Activated CD8-positive, alpha-beta memory T cell treated with anti-CD3 and anti-CD28 coated beads, Interleukin-2, amount 10 ng/mL, durations not matched to agents 7 days and 5 days (primary cell): ENCODE data around the gene ZNF93. TPM values are rescaled to one million over a fixed set of nuclear protein-coding genes. Genes with fewer than 3 reads are reported as not detected.
"Not testable (repeated sequence)": the region's sequence is repeated elsewhere in the genome, so short reads cannot be mapped to it uniquely, and the experiment has no call there.

ENCODE experiments used
- ATAC-seq: fragments of 150-1000 bp; cut with Tn5 transposase; one replicate; pipeline ENCODE4 v1.10.0; 2021; ENCODE audit warnings: moderate library complexity
- CTCF ChIA-PET: fragments of 350-600 bp; sonication (Branson Sonifier 250); formaldehyde crosslinking; loops from one replicate; lab custom pipeline; 2021; ENCODE audit warnings: antibody characterized with exemption; lab: Charles Lee
- DNase-seq: peaks from one replicate; pipeline ENCODE4 v3.0.0-alpha.2; 2020
- H3K27ac Mint-ChIP-seq: one replicate; pipeline ENCODE4 v1.8.0; 2021; ENCODE audit warnings: mild to moderate bottlenecking, mixed read lengths
- H3K27me3 Mint-ChIP-seq: one replicate; pipeline ENCODE4 v1.8.0; 2021; ENCODE audit warnings: mixed read lengths
- H3K36me3 Mint-ChIP-seq: one replicate; pipeline ENCODE4 v1.8.0; 2021; ENCODE audit warnings: mild to moderate bottlenecking, mixed read lengths
- H3K4me1 Mint-ChIP-seq: one replicate; pipeline ENCODE4 v1.8.0; 2021; ENCODE audit warnings: mixed read lengths
- H3K4me3 Mint-ChIP-seq: one replicate; pipeline ENCODE4 v1.8.0; 2021; ENCODE audit warnings: mild to moderate bottlenecking, moderate library complexity, mixed read lengths
- H3K9me3 Mint-ChIP-seq: one replicate; pipeline ENCODE4 v1.8.0; 2022; ENCODE audit warnings: low read depth, mixed read lengths
- total RNA-seq, 2 experiments: library from RNA; stranded (reverse); gene quantifications; one replicate each; pipeline ENCODE4 v1.2.3, GENCODE V29; 2021

Gene ZNF93
- total RNA-seq, 2 experiments from 2014 or later = 10.8 to 18.6 TPM

GRCh38 chr19:19892055-19892941 lies 8.4 kb upstream of the ZNF93 start:
- H3K4me1 Mint-ChIP-seq, ATAC-seq, CTCF ChIA-PET, H3K4me3 Mint-ChIP-seq, H3K27ac Mint-ChIP-seq, H3K27me3 Mint-ChIP-seq, DNase-seq: not testable (repeated sequence)
- H3K9me3 Mint-ChIP-seq = peaks cover 30% of the 10 kb centered on the region
- peaks cover 69% of the 10 kb centered on the region for H3K36me3 Mint-ChIP-seq

GRCh38 chr19:19900139-19900728 lies 512 bp upstream of the ZNF93 start:
- DNase-seq = peak; percentile 53
- CTCF ChIA-PET = interaction anchor here (0.8 to 2.5 kb wide), 3 partner anchors 12 to 79 kb away, joined by 3 to 16 read pairs (median 4); partner anchors contain the start of genes ZNF253 and ZNF506
- peaks cover 77% of the 10 kb centered on the region for H3K36me3 Mint-ChIP-seq

GRCh38 chr19:19907551-19907950 lies 6.8 kb downstream of the ZNF93 start:
- CTCF ChIA-PET, H3K4me3 Mint-ChIP-seq, DNase-seq, H3K27ac Mint-ChIP-seq, ATAC-seq, H3K27me3 Mint-ChIP-seq: not testable (repeated sequence)
- Mint-ChIP-seq H3K36me3 (peaks cover 85% of the 10 kb centered on the region), H3K9me3 (peaks cover 53% of the 10 kb centered on the region), H3K4me1 (peaks cover 20% of the 10 kb centered on the region)

More at GRCh38 chr19:19900139-19900728, 512 bp upstream of the ZNF93 start:
- peaks cover 24% of the 10 kb centered on the region for H3K4me1 Mint-ChIP-seq
- peak overlapping the region; percentile 88 for H3K4me3 Mint-ChIP-seq
- no peaks in the 10 kb centered on the region for H3K27me3 Mint-ChIP-seq
- H3K27ac Mint-ChIP-seq = peak overlapping the region; percentile 97
- ATAC-seq = peak; percentile 2
- peaks cover 43% of the 10 kb centered on the region for H3K9me3 Mint-ChIP-seq

GRCh38 chr19:19909654-19910053 lies 8.9 kb downstream of the ZNF93 start:
- DNase-seq = no peak
- H3K4me3 Mint-ChIP-seq = no peak overlapping the region
- H3K27me3 Mint-ChIP-seq = no peaks in the 10 kb centered on the region
- peaks cover 85% of the 10 kb centered on the region for H3K36me3 Mint-ChIP-seq
- H3K4me1 Mint-ChIP-seq = peaks cover 12% of the 10 kb centered on the region
- H3K27ac Mint-ChIP-seq = no peak overlapping the region
- CTCF ChIA-PET = no interaction called here
- ATAC-seq = no peak
- peaks cover 49% of the 10 kb centered on the region for H3K9me3 Mint-ChIP-seq

GRCh38 chr19:19911150-19911549 lies 10.4 kb downstream of the ZNF93 start:
- H3K9me3 Mint-ChIP-seq = peaks cover 38% of the 10 kb centered on the region

GRCh38 chr19:19914596-19914995 lies 13.8 kb downstream of the ZNF93 start:
- H3K27ac Mint-ChIP-seq = no peak overlapping the region
- H3K27me3 Mint-ChIP-seq = no peaks in the 10 kb centered on the region
- no peak overlapping the region for H3K4me3 Mint-ChIP-seq
- no peak for DNase-seq
- CTCF ChIA-PET = no interaction called here
- ATAC-seq = no peak
- H3K9me3 Mint-ChIP-seq = peaks cover 29% of the 10 kb centered on the region
- H3K36me3 Mint-ChIP-seq = peaks cover 84% of the 10 kb centered on the region
- H3K4me1 Mint-ChIP-seq = no peaks in the 10 kb centered on the region

More at GRCh38 chr19:19911150-19911549, 10.4 kb downstream of the ZNF93 start:
- CTCF ChIA-PET = interaction anchor here (0.6 kb wide), 1 partner anchor 367 kb away, joined by 3 read pairs; no protein-coding TSS in a partner anchor
- Mint-ChIP-seq H3K36me3 (peaks cover 84% of the 10 kb centered on the region), H3K4me3 (no peak overlapping the region), H3K27me3 (no peaks in the 10 kb centered on the region), H3K27ac (no peak overlapping the region), H3K4me1 (peaks cover 4% of the 10 kb centered on the region)
- DNase-seq (no peak), ATAC-seq (no peak)

- H3K4me3 Mint-ChIP-seq, CTCF ChIA-PET, H3K4me1 Mint-ChIP-seq, H3K27ac Mint-ChIP-seq, H3K27me3 Mint-ChIP-seq, ATAC-seq: not testable (repeated sequence)
- DNase-seq = peak; percentile 42
- H3K9me3 Mint-ChIP-seq = peaks cover 32% of the 10 kb centered on the region
- peaks cover 73% of the 10 kb centered on the region for H3K36me3 Mint-ChIP-seq
Measured at GRCh38 chr19:19930417-19930816, 29.7 kb downstream of the ZNF93 start.

- CTCF ChIA-PET = interaction anchor here (0.6 to 0.7 kb wide), 2 partner anchors 36 to 103 kb away, joined by 3 read pairs; no protein-coding TSS in a partner anchor
- H3K36me3 Mint-ChIP-seq = peaks cover 52% of the 10 kb centered on the region
- not testable (repeated sequence) for H3K27ac Mint-ChIP-seq
Measured at GRCh38 chr19:19933432-19934314, 32.9 kb downstream of the ZNF93 start.

GRCh38 chr19:19937403-19937802 lies 36.7 kb downstream of the ZNF93 start:
- CTCF ChIA-PET = no interaction called here
- DNase-seq (no peak), ATAC-seq (no peak)
- H3K36me3 Mint-ChIP-seq = peaks cover 29% of the 10 kb centered on the region
- no peak overlapping the region for H3K4me3 Mint-ChIP-seq
- H3K9me3 Mint-ChIP-seq = peaks cover 37% of the 10 kb centered on the region
- no peaks in the 10 kb centered on the region for H3K4me1 Mint-ChIP-seq
- H3K27me3 Mint-ChIP-seq = no peaks in the 10 kb centered on the region
- H3K27ac Mint-ChIP-seq = no peak overlapping the region

More at GRCh38 chr19:19933432-19934314, 32.9 kb downstream of the ZNF93 start:
- H3K4me1 Mint-ChIP-seq, H3K4me3 Mint-ChIP-seq, ATAC-seq, DNase-seq, H3K27me3 Mint-ChIP-seq: not testable (repeated sequence)
- peaks cover 39% of the 10 kb centered on the region for H3K9me3 Mint-ChIP-seq

GRCh38 chr19:19938449-19938848 lies 37.7 kb downstream of the ZNF93 start:
- no peaks in the 10 kb centered on the region for H3K4me1 Mint-ChIP-seq
- H3K36me3 Mint-ChIP-seq = peaks cover 20% of the 10 kb centered on the region
- H3K4me3 Mint-ChIP-seq = no peak overlapping the region
- no peak for ATAC-seq
- H3K27ac Mint-ChIP-seq = no peak overlapping the region
- H3K9me3 Mint-ChIP-seq = peaks cover 35% of the 10 kb centered on the region
- CTCF ChIA-PET = interaction anchor here (0.6 kb wide), 1 partner anchor 158 kb away, joined by 3 read pairs; no protein-coding TSS in a partner anchor
- DNase-seq = no peak
- H3K27me3 Mint-ChIP-seq = no peaks in the 10 kb centered on the region

GRCh38 chr19:19943848-19944582 lies 43.3 kb downstream of the ZNF93 start:
- CTCF ChIA-PET = no interaction called here
- Mint-ChIP-seq H3K9me3 (peaks cover 23% of the 10 kb centered on the region), H3K36me3 (peaks cover 3% of the 10 kb centered on the region), H3K27ac (no peak overlapping the region), H3K27me3 (no peaks in the 10 kb centered on the region), H3K4me1 (no peaks in the 10 kb centered on the region), H3K4me3 (no peak overlapping the region)
- ATAC-seq (no peak), DNase-seq (no peak)

GRCh38 chr19:19944583-19944880 lies 43.8 kb downstream of the ZNF93 start:
- ATAC-seq (no peak), DNase-seq (no peak)
- Mint-ChIP-seq H3K9me3 (peaks cover 22% of the 10 kb centered on the region), H3K27me3 (no peaks in the 10 kb centered on the region), H3K27ac (no peak overlapping the region), H3K36me3 (peaks cover 3% of the 10 kb centered on the region), H3K4me3 (no peak overlapping the region), H3K4me1 (no peaks in the 10 kb centered on the region)
- CTCF ChIA-PET = no interaction called here
